ENCODE results near the gene TMEM44.
A peak's percentile ranks its signal among the peaks of the same experiment; 100 is the strongest.

TMEM44 gene

DNA sequence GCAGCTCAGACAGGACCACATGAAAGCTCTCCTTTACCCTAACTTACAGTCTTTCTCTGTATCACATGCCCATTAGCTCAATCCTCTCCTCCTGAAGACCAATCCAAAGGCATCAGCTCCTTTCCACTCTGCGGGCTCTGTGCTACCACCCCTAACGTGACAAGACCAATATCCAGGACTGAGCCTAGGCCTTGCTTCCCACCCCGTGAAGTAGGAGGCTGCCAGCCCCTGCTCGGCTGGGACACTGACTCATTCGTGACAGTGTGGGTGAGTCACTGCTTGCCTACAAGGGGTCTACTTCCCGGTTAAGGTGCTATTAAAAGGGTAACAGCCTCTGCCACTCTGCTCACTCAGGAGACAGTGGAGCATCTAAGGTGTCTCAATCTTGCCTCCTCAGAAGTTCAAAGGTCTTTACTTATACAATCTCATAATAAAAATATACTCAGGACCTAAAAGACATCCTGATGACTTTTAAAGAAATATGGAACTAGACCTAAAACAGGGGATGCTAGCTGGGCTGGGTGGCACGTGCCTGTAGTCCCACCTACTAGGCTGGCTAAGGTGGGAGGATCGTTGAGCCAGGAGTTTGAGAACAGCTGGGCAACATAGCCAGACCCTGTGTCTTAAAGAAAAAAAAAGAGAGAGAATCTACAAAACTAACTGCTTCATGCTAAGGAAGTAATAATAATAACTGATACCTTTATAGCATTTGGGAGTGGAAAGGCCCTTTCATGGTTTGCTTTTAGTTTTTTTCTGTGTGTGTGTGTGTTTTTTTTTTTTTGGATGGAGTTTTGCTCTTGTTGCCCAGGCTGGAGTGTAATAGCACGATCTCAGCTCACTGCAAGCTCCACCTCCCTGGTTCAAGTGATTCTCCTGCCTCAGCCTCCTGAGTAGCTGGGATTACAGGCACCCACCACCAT lies 55.0 kb downstream of the TMEM44 start:
- DNase-seq, result no peak

DNA sequence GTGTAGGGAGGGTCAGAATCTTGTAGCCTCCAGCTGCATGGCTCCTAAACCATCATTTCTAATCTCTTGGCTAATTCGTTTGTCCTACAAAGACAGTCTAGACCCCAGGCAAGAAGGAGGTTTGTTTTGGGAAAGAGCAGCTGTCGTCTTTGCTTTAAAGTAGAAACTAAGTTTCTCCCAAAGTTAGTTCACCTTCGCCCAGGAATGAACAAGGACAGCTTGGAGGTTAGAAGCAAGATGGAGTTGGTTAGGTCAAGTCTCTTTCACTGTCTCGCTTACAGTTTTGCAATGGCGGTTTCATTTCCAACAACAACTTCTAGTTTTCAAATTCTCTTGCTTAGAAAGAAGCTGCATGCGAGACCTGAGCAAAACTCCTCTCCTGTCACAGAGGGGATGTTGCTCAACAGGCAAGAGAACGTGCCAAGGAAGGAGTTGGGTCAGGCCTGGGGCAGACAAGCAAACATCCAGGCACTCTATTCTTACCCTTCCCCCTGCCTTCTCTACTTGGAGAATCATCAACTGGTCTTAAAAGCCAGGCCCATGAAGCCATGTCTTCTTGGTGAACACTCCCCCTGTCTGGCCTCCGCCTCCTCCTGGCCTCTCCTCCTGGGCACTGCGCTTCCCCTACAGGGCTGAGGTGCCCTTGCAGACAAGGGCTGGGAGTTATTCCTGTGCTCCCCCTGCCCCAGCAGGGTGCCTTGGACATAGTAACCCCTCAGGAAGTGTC lies 57.6 kb downstream of the TMEM44 start:
- no peak for DNase-seq

DNA sequence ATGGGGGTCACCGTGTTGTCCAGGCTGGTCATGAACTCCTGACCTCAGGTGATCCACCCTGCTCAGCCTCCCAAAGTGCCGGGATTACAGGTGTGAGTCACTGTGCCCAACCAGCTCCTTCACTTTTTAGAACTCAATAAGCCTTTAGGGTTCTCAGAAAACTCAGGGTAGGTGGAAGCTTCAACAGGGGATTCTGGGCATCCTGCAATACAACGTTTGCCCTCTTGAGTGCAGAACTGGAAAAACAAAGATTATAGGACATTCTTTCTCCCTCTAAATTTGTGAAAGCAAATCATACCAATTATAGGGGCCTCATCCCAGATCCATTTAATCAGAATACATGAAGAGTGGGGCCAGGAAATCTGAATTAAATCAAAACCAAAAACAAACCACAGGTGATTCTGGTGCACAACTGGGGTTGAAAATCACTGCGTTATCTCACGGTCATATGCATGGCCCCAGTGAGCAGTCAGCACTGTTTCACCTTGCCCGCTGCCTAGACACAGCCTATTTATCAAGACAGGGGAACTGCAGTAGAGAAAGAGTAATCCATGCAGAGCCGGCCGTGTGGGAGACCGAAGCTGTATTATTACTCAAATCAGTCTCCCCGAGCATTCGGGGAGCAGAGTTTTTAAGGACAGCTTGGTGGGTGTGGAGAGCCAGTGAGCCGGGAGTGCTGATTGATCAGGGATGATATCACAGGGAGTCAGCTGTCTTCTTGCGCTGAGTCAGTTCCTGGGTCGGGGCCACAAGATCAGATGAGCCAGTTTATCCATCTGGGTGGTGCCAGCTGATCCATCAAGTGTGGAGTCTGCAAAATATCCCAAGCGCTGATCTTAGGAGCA lies 58.4 kb downstream of the TMEM44 start:
- no peak for DNase-seq

DNA sequence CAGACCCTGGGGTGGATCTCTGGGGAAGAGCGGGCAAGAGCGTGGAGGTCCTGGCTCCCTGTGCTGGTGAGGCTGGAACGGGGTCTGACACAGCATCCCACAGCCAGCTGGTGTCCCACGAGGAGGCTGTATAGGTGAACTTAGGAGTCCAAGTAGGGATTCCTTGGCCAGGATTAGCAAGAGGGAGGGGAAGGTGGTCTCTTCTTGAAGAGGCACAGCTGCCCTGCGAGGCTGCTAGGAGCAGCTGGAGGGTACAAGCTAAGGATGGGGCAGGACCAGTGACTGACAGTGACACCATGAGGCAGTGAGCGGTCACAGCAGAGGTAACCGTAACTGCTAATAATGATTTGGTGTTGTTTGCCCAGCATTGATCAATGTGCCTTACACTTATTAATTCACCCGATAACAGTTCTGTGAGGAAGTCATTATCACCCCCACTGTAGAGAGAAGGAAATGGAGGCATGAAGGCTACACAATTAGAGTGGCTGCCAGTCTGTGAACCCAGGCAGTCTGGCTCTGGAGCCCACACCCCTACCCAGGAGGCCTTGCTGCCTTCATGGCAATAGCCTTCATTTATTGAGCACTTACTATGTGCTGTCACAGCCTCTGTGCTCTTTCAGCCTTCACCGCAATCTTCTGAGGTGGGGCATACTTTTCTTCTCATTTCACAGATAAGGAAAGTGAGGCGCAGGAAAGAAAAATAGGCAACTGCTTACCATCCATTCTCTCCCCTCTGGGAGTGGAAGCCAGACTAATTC lies 59.4 kb downstream of the TMEM44 start:
- DNase-seq, result peak; percentile 8 to 65 (median 25)

DNA sequence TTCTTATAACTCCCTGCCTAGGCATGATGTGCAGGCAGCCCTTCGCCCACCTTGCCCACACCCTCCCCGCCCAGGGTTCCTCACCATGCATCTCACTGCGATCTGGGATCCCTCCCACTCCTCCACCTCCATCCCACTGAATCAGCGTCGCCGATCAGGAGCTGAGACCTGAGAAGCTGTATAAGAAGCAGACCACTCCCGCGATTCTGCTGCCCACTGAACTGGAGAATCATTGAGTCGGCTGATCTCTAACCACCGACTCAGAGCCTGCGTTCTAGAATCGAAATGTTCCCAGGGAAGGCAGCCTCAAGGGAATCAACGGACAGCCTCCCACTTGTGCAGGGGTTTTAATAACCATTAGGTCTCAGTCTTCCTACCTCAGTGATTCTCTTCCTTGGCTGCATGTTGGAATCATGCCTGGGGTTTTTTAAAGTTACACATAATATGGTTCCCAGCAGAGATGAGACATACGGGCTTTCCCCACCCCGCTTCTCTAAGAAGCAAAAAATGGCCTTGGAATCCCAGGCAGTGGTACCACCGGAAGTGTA lies 60.2 kb downstream of the TMEM44 start:
- DNase-seq, result no peak

DNA sequence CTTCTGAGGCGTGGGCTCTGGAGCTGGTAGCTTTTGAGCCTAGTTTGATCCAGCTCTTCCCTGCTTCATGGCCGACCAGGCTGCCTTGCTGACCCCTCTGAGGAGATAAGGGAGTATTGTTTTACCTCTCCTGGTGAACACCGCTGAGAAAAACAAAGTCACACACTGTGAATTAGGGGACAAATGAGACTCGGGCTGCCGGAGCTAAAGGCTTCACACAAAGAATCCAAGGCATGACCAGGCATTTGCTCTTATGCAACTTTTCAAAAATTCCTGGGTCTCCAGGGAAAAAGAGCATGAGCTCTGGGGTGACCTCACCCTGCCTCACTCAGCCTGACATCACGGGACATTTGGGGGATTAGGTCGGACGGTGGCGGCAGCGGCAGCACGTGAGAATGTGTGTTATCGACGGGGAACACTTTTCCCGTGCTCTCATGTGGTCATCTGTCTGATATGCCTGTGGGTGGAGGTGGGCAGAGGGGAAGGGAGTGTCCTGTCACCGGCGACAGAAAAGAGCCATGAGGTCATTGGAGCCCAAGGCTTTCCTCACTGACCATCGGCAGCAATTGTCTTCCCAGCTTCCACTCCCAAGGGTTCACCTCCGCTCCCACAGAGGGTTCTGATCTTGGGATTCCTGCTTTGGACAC lies 61.0 kb downstream of the TMEM44 start:
- DNase-seq, result no peak

DNA sequence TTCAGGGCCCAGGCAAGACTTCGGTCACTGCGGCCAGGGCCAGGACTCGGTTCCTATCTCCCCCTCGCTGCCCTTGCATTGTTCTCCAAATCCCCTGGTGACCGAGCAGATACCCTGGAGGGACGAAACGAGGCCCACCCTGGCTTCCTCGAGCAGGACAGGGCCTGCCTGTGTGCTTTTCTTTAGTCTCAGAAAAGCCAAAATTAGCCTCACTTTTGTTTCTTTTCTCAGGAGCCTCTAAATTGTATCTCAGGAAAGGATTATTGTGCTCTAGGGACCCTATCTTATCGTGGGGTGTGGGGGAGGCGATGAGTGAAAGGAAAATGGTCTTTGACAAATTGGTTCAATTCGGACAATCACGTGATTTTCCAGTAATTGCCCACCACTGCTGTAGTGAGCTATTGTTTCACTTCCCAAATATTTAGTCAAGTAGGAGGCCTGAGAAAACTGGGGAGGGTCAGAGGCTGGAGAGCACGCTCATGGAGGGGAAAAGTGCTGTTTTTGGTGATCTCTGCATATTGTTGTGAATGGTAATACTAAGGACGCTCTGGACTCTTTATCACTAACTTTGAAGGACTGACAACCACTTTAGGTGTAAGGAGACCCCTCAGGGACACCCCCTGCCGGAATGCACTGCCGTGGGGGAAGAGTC lies 61.6 kb downstream of the TMEM44 start:
- DNase-seq, result no peak

DNA sequence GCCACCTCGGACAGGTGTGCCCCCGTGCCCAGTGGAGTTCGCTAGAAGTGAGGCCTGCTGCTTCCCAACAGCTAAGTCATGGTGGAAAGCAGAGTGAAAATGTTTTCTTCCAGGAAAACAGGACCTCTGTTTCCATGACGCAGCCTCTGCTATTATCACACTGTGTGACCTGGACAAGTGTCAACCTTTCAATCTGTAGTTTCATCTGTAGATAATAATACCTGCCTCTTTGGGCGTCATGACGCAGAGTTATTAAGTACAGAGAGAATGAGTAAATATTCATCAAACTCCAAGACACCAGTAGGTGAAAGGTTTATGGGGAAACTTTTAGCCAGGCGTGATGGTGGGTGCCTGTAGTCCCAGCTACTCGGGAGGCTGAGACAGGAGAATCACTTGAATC lies 62.3 kb downstream of the TMEM44 start:
- DNase-seq, result no peak

DNA sequence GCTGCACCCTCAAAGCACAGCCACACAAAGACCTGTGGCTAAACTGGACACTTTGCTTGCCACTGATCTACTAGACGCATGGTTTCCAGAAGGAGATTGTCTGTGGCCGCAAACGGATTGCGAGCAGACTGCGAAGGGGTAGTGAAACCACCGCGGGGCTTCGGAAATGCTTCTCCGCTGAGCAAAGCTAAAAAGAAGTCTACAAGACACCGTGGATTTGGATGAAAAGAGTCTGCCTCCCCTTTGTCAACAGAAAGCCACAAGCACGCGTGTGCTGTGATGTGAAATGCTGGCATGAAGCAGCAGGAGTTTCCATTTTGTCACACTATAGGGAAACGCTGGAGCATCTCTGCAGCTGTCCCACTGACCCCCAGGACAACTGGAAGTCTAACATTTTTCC lies 63.0 kb downstream of the TMEM44 start:
- no peak for DNase-seq

DNA sequence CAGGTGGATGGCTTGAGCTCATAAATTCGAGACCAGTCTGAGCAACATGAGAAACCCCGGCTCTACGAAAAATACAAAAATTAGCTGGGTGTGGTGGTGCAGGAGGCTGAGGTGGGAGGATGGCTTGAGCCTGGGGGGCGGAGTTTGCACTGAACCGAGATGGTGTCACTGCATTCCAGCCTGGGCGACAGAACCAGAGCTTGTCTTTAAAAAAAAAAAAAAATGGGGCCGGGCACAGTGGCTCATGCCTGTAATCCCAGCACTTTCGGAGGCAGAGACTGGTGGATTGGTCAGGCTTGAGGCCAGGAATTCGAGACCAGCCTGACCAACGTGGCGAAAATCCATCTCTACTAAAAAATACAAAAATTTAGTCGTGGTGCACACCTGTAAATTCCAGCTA lies 64.0 kb downstream of the TMEM44 start:
- DNase-seq, result no peak

DNA sequence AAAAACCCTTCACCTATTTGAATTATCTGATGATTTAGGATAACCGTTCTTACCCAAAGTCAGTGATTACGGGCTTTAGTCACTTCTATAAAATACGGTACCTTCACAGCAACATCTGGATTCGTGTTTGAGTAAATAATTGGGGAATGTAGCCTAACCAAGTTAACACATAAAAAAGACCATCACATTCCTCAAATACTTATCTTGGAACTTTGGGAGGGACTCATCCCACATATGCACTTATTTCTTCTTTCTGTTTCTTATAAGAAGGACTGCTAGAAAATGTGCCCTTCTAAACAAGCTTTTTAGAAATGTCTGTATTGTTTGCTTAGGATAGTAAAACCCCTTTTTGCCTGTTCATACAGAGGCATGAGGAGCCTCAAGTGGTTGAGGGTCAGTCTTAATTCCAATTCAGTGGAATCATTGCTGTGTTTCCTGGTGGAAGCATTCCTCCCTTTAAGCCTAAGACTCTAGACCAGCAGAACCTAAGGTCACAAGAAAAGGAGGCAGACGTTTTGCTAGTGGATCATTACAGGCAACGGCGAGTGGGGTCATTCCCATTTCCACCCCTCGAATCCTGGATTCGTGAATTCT lies 67.5 kb downstream of the TMEM44 start:
- no peak for DNase-seq

DNA sequence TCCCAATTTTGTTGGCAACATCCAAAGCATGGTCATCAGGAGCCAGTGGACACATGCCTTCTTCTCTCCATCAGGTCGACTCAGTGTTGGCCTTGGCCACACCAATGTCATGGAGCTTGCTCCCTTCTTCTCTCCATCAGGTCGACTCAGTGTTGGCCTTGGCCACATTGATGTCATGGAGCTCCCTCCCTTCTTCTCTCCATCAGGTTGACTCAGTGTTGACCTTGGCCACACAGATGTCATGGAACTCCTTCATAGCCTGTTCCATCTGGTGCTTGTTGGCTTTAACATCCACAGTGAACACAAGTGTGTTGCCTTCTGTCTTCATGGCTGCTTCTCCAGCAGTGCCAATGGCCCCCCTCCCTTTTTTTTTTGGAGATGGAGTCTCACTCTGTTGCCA lies 70.2 kb downstream of the TMEM44 start:
- DNase-seq, result no peak

DNA sequence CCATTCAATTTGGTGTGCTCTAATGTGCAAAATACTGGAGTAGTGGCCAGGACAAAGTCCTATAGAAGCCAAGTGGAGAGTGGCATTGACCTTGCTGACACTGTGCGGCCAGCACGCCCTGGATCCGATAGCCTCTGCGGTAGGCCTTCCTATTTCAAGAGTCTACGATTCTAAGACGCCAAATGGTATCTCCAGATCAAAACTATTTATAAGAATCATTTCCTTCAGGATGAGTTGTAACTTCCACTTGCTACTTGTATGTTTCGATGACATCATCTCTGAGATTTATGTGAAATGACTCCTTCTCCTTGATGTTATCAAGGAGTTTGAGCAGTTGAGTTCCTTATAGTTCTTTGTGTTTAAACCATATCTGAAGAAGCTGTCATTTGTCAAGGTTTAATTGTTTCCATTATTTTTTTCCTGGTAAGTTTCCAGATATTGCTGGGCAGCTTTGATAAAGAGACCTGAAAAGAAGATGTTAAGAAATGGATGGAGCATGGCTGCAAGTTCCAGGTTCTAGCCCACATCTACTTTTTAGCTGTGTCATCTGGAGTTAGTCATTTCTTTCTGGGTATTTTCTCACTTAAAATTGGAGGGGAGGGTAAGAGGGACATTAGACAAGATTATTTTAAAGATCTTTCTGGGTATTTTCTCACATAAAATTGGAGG lies 71.8 kb downstream of the TMEM44 start:
- DNase-seq, result no peak

DNA sequence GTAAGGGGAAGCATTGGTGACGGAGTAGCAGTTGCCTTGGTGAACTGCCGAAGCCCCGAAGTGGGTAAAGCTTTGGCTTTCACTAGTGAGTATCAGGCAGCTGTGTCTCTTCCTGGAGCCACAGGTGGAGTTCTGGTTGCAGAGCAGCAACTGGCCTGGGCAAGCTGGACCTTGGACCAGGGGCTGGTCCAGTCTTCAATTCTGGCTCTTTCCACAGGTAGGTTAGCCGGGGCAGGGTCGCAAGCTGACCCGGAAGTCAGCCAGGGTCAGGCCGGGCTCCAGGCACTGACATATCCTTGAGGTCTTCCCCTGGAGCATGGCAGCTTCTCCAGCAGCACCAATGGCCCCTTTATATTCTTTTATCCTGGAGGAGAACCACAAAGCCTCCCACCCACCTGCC lies 73.2 kb downstream of the TMEM44 start:
- no peak for DNase-seq

DNA sequence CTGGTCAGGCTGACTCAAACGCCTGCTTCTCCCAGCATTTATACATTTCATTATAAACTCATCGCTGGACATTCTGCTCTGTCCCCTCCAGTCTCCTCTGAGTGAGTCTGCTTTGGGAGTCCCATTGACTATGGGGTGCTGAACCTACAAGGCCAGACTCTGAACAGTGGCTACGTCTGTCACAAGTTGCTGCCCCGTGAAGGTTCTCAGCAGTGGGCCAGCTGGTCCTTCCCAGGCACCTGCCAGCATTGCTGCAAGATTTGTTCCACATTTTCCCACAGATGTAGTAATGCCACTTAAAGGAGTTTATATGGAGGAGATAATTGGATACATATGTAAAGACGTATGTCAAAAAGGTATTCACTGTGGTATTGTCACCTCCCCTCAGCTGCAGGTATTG lies 73.7 kb downstream of the TMEM44 start:
- no peak for DNase-seq

DNA sequence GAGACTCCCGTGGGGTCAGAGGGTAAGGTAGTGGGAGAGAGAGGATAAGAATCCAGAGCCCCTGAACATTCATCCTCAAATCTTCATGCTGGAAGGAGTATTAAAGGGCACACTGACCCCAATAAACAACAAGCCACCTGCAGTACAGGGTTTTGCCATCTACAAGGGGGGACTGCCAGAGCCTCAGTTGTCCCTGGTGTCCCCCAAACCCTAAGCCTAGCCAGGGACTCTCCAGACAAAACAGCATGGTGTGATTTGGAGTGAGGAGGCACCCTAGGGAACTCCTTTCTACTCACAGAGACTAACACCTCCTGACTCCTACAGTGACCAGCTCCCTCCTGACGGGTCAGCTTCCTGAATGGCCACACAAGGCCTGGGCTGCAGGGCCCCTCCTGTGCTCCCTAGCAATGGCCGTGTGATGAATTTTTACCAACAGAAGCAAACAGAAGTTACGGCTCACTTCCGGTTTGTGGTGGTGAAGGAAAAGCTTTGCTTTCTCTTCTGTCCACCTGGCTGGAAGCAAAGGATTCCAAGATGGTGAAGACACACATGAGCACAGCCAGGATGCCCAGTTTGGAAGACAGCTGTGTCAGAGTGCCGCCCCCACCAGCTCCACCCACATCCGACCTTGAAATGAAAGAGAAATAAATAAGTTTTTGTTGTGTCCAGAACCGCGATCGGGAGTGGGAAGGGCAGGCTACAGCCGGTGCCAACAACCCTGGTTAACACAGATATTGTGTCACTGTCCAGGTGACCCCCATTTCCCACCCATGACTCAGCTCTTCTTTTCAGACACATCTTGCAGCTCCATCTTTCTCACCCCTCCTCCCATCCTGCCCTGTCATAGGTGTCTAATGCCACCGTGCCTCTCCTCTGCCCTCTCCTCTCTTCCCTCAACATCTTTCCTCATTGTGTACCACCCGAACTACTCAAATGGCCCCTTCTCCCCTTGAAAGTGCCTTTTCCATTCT lies 76.8 kb downstream of the TMEM44 start:
- no peak for DNase-seq

DNA sequence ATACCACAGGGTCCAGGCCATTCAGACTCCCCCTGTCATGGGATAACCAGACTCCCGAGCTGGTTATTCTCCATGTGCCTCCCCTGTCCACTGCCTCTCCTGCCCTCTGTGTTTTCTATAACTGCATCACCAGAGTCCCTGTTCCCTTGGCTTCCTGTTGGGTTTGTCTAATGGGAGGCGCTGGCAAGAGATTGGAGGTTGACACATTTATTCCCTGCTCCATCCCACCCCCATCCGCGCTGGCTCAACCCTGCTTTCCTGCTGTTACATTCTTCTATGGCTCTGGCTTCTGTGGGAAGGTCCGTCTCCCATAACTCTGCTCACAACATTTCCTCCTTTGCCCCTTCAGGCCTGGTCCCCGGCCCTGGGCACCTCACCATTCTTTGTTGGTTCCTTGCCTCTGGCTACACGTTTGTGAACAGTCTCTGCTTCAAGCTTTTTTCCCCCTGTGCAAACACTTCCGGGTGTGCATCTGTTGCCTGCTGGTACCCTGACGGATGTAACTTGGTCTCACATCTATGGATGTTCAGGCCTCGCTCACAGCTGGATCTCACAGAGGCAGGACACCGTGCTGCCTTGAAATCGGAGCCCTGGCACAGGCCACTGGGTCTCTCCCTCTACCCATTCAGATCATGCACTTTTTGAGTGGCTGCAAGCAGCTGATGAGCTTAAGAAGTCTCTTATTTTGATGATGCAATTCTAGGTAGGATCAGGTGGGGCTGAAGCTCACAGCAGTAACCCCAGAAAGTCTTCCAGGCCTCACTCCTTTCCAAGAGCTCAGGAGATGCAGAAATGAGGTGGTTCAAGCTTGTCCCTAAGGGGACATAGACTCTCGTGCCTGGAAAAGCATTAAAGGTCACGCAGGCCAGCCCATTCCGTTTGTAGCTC lies 77.8 kb downstream of the TMEM44 start:
- peak in 1 of 3 experiments; percentile 20 for DNase-seq

All from NCI-H1417 (cell line).